GM19238 (cell line): ENCODE data around the gene C1QTNF2.
"Not testable (repeated sequence)": the region's sequence is repeated elsewhere in the genome, so short reads cannot be mapped to it uniquely, and the experiment has no call there.

Experiments
- DNase-seq: peaks from one replicate; pipeline ENCODE4 v3.0.0; 2011; ENCODE audit warnings: low spot score; ENCODE audit not compliant: insufficient read length

Gene C1QTNF2

GRCh38 chr5:160342413-160342941 is 27.9 kb downstream of the C1QTNF2 start:
- DNase-seq: no peak

- no peak for DNase-seq
Observed at GRCh38 chr5:160341309-160341870, 29.0 kb downstream of the C1QTNF2 start.

- DNase-seq: not testable (repeated sequence)
Observed at GRCh38 chr5:160340513-160340912, 29.9 kb downstream of the C1QTNF2 start.

GRCh38 chr5:160339406-160340130 is 30.9 kb downstream of the C1QTNF2 start:
- DNase-seq: no peak

- not testable (repeated sequence) for DNase-seq
Observed at GRCh38 chr5:160334716-160335115, 35.7 kb downstream of the C1QTNF2 start.

- no peak for DNase-seq
Observed at GRCh38 chr5:160333721-160334120, 36.7 kb downstream of the C1QTNF2 start.

GRCh38 chr5:160330212-160330611 is 40.2 kb downstream of the C1QTNF2 start:
- DNase-seq: no peak

- DNase-seq: no peak
Observed at GRCh38 chr5:160327818-160328217, 42.6 kb downstream of the C1QTNF2 start.

GRCh38 chr5:160326981-160327380 is 43.4 kb downstream of the C1QTNF2 start:
- DNase-seq: no peak

- no peak for DNase-seq
Observed at GRCh38 chr5:160325716-160326115, 44.7 kb downstream of the C1QTNF2 start.

- DNase-seq: no peak
Observed at GRCh38 chr5:160324886-160325285, 45.5 kb downstream of the C1QTNF2 start.

- no peak for DNase-seq
Observed at GRCh38 chr5:160318409-160318808, 52.0 kb downstream of the C1QTNF2 start.

GRCh38 chr5:160317434-160317833 is 53.0 kb downstream of the C1QTNF2 start:
- DNase-seq: no peak

- DNase-seq: no peak
Observed at GRCh38 chr5:160315968-160316367, 54.5 kb downstream of the C1QTNF2 start.

GRCh38 chr5:160312960-160313727 is 57.3 kb downstream of the C1QTNF2 start:
- DNase-seq: no peak

- peak; percentile 34 for DNase-seq
Observed at GRCh38 chr5:160312134-160312959, 58.1 kb downstream of the C1QTNF2 start, which contains the start of gene CCNJL. CCNJL (minus strand) TSS chr5:160312564; CDS start chr5:160311923, 641 bp downstream.

- DNase-seq: no peak
Observed at GRCh38 chr5:160311491-160312133, 58.8 kb downstream of the C1QTNF2 start.

- DNase-seq: no peak
Observed at GRCh38 chr5:160310552-160311295, 59.7 kb downstream of the C1QTNF2 start.

- DNase-seq: no peak
Observed at GRCh38 chr5:160310140-160310539, 60.3 kb downstream of the C1QTNF2 start.

- no peak for DNase-seq
Observed at GRCh38 chr5:160306696-160307095, 63.7 kb downstream of the C1QTNF2 start.
